Stimulated activated CD8-positive, alpha-beta memory T cell treated with anti-CD3 and anti-CD28 coated beads, Interleukin-4, amount 100 ng/mL, for 1 hour (primary cell): Measurements from ENCODE around the gene FRMPD1.
"Not testable (repeated sequence)": the region's sequence is repeated elsewhere in the genome, so short reads cannot be mapped to it uniquely, and the experiment has no call there.

Source experiments
- DNase-seq, 2 donors: peaks; one replicate each; pipeline ENCODE4 v3.0.0-alpha.2; 2020; ENCODE audit warnings: low read depth in 2 of 2, low spot score in 1 of 2

Gene FRMPD1

DNA sequence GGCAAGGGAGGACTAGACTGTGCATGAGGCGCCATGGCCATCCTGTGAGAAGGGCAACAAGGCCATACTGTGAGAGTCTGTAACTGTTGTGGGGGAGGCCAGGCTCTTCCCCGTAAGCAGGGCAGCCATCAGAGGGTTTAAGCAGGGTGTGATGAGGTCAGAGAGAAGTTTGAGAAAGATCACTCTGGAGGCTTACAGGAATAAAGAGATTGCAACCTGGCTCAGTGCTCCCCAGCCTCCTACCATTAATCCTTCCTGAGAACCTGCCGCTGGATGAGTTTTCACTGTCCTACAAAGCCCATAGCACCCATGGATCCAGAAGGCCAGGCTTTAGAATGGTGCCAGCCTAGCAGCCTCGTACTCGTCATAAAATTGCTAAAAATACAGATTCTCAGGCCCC, 88.5 kb downstream of the FRMPD1 start:
- DNase-seq = no peak

- DNase-seq = no peak
Measured at GRCh38 chr9:37740128-37740527, 89.4 kb downstream of the FRMPD1 start.

DNA sequence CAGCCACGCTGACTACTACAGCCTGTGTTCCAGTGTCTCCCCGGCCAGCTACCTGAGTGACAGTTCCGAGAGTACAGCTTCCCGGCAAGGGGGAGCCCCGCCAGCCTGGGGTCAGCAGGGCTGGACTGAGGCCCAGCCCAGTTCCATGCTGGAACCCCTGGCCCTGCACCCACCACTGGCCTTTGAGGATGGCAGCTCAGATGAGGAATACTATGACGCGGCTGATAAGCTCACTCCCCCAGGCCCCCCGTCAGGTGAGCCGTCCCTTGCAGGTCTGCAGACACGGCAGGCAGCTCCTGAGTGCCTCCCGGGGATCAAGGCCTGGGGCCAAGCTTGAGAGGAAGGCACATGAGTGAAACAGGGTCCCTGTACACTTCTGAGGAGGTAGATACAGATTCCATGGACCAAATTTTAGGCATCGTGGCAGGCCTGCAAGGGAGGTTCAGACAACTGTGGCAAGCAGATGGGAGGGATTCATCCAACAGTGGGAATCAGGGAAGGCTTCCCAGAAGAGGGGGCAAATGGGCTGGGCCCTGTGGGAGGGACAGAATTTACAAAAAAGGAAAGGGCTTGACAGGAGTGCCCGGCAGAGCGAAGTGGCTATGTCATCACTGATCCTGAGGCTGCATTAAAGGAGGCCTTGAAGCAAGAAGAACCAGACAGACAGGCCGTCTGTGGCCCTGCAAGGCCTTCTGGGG, 90.0 kb downstream of the FRMPD1 start:
- DNase-seq = no peak

DNA sequence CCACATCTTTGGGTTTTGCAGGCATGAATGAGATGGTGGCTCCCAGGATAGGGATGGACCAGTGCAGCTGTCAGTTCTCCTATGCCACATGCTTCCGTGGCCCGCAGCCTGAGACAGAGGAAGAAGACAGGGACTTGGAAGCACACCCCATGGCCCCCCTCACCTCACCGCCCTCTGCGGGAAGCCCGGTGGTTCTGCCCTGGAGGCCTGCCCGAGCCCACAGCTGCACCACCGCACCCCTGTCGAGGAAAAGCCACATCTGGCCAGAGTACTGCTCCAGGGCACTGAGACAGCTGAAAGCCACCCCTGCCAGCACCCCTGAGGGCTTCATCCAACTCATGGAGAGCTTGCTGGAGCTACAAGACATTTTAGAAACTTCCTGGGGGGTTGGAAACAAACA, 95.2 kb downstream of the FRMPD1 start:
- no peak for DNase-seq

DNA sequence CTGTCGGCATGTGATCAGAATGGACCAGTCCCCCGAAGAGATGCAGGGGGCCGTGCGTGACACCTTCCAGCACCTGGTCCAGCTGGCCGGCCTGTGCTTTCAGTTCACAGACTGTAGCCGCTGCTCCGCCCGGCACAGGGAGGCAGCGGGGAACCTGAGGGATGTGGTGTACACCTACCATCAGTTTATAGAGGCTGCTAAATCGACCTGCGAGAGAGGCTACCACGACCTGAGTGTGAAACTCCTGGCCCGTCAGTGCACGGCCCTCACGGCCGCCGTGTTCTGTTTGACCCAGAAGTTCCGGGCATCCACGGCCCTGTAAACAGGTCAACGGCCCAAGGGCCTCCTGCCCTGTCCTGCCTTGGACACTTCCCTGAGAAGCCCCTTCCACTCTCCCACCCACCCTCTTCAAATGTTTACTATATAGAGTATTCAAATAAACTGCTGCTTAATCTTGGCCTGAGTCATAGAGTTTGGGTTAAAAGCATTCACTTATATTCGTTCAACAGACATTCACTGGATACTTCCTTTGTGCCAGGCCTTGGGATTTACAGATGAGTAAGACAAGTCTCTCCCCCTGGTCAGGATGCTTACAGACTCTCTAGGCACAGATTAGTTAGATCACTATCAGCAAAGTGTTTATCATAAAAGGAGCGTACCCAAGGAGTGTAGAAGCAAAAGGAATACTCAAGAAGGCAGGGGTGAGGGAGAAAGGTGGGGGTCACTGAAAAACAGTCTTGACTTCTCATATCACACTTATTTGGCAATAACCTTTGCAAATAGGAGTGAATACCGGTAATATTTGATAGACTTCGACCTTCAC, 95.9 kb downstream of the FRMPD1 start:
- DNase-seq = no peak

GRCh38 chr9:37747271-37747753, 96.6 kb downstream of the FRMPD1 start:
- peak; percentile 8 to 11 for DNase-seq

DNA sequence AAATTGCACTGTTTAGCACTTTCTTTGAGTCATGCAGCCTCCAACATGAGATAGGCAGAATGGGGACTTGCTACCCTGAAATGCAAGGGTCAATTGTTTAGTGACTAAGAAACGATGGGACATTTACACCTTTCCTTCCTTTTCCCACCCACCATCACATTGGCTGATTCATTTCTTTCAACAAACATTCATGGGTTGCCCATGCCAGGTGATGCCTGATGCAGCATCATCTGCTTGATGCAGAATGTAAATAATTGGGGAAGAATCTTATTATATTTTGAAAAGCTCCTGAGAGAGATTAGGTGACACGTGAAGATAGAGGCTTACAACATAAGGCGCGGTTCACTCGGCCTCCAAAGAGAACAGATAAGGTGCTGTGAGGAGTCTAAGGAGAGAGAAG, 98.4 kb downstream of the FRMPD1 start:
- no peak for DNase-seq

GRCh38 chr9:37751186-37751585, 100.4 kb downstream of the FRMPD1 start:
- DNase-seq = no peak

GRCh38 chr9:37751704-37752103, 101.0 kb downstream of the FRMPD1 start:
- not testable (repeated sequence) for DNase-seq

- DNase-seq = not testable (repeated sequence)
Measured at GRCh38 chr9:37752112-37752511, 101.4 kb downstream of the FRMPD1 start.

DNA sequence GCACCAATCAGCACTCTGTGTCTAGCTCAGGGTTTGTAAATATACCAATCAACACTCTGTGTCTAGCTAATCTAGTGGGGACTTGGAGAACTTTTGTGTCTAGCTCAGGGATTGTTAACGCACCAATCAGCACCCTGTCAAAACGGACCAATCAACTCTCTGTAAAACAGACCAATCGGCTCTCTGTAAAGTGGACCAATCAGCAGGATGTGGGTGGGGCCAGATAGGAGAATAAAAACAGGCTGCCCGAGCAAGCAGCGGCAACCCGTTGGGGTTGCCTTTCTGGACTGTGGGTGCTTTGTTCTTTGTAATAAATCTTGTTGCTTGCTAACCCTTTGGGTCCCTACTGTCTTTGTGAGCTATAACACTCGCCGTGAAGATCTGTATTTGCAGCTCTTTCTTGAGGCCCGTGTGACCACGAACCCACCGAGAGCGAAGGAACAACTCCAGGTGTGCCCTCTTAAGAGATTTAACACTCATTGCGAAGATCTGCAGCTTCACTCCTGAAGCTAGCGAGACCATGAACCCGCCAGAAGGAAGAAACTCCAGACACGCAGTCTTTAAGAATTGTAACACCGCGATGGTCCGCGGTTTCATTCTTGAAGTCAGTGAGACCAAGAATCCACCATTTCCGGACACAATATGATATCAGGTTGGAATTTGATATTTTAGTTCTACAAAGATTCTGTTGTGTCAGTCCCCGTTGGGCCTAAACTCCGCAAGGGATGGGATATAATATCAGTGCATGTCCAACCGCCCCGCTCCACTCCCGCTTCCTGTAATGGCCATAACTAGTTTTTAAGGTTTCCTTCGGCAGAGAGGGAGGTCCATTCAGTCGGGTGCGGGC, 102.1 kb downstream of the FRMPD1 start:
- DNase-seq = no peak

GRCh38 chr9:37753489-37754190, 102.9 kb downstream of the FRMPD1 start, which contains the start of gene TRMT10B:
TRMT10B (plus strand) TSS chr9:37753805; CDS start chr9:37761932, 8,127 bp downstream.
- DNase-seq = peak; percentile 26 to 39

GRCh38 chr9:37758747-37759146, 108.0 kb downstream of the FRMPD1 start:
- no peak for DNase-seq

GRCh38 chr9:37760416-37761161, 109.8 kb downstream of the FRMPD1 start:
- DNase-seq = no peak

DNA sequence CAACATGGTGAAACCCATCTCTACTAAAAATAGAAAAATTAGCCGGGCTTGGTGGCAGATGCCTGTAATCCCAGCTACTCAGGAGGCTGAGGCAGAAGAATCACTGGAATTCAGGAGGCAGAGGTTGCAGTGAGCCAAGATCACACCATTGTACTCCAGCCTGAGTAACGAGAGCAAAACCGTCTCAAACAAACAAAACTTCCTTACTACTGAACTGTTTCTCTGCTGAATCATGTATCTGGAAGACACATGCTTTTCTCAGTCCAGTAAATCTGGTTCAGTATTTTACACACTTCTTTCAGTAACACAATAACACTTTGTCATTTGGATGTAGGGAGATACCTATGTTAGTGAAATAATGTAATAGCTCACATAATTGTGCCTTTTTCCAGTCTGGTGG, 110.8 kb downstream of the FRMPD1 start:
- no peak for DNase-seq

DNA sequence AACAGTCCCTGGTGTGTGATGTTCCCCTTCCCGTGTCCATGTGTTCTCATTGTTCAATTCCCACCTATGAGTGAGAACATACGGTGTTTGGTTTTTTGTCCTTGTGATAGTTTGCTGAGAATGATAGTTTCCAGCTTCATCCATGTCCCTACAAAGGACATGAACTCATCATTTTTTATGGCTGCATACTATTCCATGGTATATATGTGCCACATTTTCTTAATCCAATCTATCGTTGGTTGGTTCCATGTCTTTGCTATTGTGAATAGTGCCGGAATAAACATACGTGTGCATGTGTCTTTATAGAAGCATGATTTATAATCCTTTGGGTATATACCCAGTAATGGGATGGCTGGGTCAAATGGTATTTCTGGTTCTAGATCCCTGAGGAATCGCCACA, 114.5 kb downstream of the FRMPD1 start:
- DNase-seq = not testable (repeated sequence)

DNA sequence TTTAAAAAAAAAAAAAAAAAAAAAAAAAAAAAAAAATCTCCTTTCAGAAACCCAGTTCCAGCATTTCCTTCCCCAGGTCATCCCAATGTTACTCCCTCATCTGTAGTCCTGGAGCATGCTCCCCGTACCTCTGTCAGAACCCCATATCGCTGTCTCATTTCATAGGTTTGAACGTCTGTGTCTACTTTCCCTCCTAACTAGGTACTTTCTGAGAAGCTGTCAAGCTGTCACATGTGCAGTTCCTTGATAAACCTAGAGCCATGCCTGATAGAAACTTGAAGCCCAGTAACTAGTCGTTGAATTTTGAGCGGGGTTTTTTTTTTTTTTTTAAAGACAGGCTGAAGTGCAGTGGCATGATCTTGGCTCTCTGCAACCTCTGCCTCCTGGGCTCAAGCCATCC, 118.6 kb downstream of the FRMPD1 start:
- no peak for DNase-seq

- DNase-seq = no peak
Measured at GRCh38 chr9:37769995-37770394, 119.2 kb downstream of the FRMPD1 start.

DNA sequence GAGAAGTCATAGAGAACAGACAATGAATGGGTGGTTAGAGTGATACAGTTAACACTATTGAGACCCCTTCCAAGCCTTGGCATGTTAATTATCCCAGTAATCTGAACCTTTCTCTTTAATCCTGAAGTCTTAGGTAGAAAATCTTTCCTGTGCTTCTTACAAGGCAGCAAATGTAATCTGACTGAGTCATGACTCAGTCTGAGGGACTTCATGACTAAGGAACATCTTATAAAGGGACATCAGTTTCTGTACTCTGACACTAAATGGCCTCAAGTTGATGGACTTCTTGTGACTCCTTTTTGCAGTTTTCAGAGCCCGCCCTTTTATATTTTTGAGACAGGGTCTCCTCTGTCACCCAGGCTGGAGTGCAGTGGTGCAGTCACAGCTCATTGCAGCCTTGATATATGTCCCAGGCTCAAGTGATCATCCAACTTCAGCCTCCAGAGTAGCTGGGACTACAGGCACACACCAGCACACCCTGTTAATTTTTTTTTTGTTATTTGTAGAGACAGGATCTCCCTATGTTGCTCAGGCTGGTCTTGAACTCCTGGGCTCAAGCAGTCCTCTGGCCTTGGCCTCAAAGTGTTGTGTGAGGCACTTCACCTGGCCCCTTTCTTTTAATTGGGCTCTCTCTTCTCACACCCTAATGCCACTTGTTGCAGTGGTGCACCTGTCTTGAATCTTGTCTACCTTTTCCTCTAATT, 124.6 kb downstream of the FRMPD1 start:
- no peak for DNase-seq
